Pancreas (tissue), 10 donors: ENCODE results near the gene CTRL. TPM values are rescaled to one million over a fixed set of nuclear protein-coding genes. Genes with fewer than 3 reads are reported as not detected.

Experiments used
- ATAC-seq, 4 donors: fragments of 200-7000 bp; cut with Tn5 transposase; one replicate each; pipeline versions ENCODE4 v1.8.0 to v1.9.1; 2020; ENCODE audit warnings: mild to moderate bottlenecking in 4 of 4, moderate library complexity in 4 of 4
- DNase-seq, 6 donors: peaks; one replicate each; pipeline ENCODE4 v3.0.0-alpha.2; 2020
- FAIRE-seq: peaks from 2 replicates; lab custom pipeline; 2012; peaks lifted over from hg19 to GRCh38; lab: Jason Lieb, UNC
- H3K27ac ChIP-seq, 4 donors: fragments of 200-600 bp; sonication (generic); 1 replicate in 3 of 4; 2 replicates in 1 of 4; pipeline versions ENCODE4 v1.5.0 to v1.8.0; 2020
- H3K27me3 ChIP-seq, 4 donors: fragments of 200-600 bp; one replicate each; pipeline ENCODE4 v1.8.0; 2021
- H3K36me3 ChIP-seq, 3 donors: fragments of 200-600 bp; sonication (generic) in 1 of 3; one replicate each; pipeline versions ENCODE4 v1.5.0 to v1.8.0; 2020 to 2021
- H3K4me1 ChIP-seq, 3 donors: fragments of 200-600 bp; one replicate each; pipeline ENCODE4 v1.8.0; 2021
- H3K4me3 ChIP-seq, 4 donors: fragments of 200-600 bp; sonication (generic) in 2 of 4; one replicate each; pipeline versions ENCODE4 v1.5.0 to v1.8.0; 2020 to 2021
- H3K9me3 ChIP-seq, 4 donors: fragments of 200-600 bp; one replicate each; pipeline ENCODE4 v1.8.0; 2021
- CTCF ChIP-seq, 4 donors: fragments of 200-600 bp; sonication (generic) in 3 of 4; IDR thresholded peaks; one replicate each; pipeline versions ENCODE4 v1.5.0 to v1.8.0; 2021; ENCODE audit warnings: antibody characterized with exemption in 4 of 4
- WGBS, 2 donors: extraction: QIAGEN DNeasy Blood & Tissue Kit; methylation state at CpG; one replicate each; pipeline ENCODE4 v1.1.7; 2013; 5-methylcytosine and 5-hydroxymethylcytosine counted together
- intact Hi-C, 3 donors: fragments of 100-400 bp; cut with DNase I; formaldehyde crosslinking; loops; one replicate each; pipeline versions ENCODE4 v1.11.1 to v1.14.2; 2022
- polyA plus RNA-seq, 2 donors: library from polyadenylated mRNA; stranded (reverse); fragments of 200-250 nt; gene quantifications; one replicate each; pipeline ENCODE4 v1.2.3, GENCODE V29; 2013
- total RNA-seq, 6 donors: library from RNA; stranded (reverse); fragmentation: NEBNext Ultra II Directional in 4 of 6; extraction: Animal tissue kit (Norgen Biotek cat#: 25700) in 4 of 6; gene quantifications; one replicate each; pipeline versions ENCODE4 v1.2.1 to v1.2.4, GENCODE V29; 2021 to 2023
- donor health status: healthy with polysubstance abuse.
- donor health status: DM: no; HTN: no; CAD: no; lungs with moderate emphysema.
- donor health status: DM: no; HTN: no; CAD: no.
- donor health status: control.
- donor health status: control.
- donor health status: Bipolar disorder and iron deficiency.
- donor health status: DM: yes; HTN: yes; CAD: no.
- donor health status: DM: no; HTN: no; CAD: no.
- donor health status: DM: no; HTN: no; CAD: no.
- donor health status: DM: yes; HTN: yes; CAD: no.

Gene CTRL
- total and polyA plus RNA-seq, 8 donors = 559 to 2,165 (median 673) TPM

GRCh38 chr16:67954421-67955196, 22.9 kb upstream of the CTRL start:
- FAIRE-seq (no peak), DNase-seq (peak in 2 of 6 donors; percentile 34), ATAC-seq (peak in 1 of 4 donors; percentile 26)
- no peak overlapping the region for H3K4me3 ChIP-seq
- WGBS, 2 donors = 88 to 92% methylated on average over 9 to 10 of the region's 10 CpGs
- intact Hi-C loops = no loop called here
- no peak overlapping the region for H3K27ac ChIP-seq
- no peaks in the 10 kb centered on the region for H3K9me3 ChIP-seq
- peaks cover 3 to 33% (median 6%) of the 10 kb centered on the region in 3 donors for H3K36me3 ChIP-seq
- TF ChIP-seq CTCF (IDR thresholded peaks at IDR 0.05) = no peak
- no peaks in the 10 kb centered on the region for H3K4me1 ChIP-seq
- no peaks in the 10 kb centered on the region for H3K27me3 ChIP-seq

GRCh38 chr16:67953641-67954375, 22.1 kb upstream of the CTRL start:
- H3K36me3 ChIP-seq = peaks cover 3 to 37% (median 6%) of the 10 kb centered on the region in 3 donors
- ATAC-seq = no peak
- 77 to 83% methylated on average over 8 of the region's 8 CpGs for WGBS, 2 donors
- TF ChIP-seq CTCF (IDR thresholded peaks at IDR 0.05) = no peak
- peak in 1 of 6 donors; percentile 49 for DNase-seq
- H3K27me3 ChIP-seq = no peaks in the 10 kb centered on the region
- H3K27ac ChIP-seq = no peak overlapping the region
- H3K4me3 ChIP-seq = no peak overlapping the region
- H3K4me1 ChIP-seq = no peaks in the 10 kb centered on the region
- FAIRE-seq = no peak
- intact Hi-C loops = no loop called here
- no peaks in the 10 kb centered on the region for H3K9me3 ChIP-seq

GRCh38 chr16:67951485-67951884, 19.8 kb upstream of the CTRL start:
- Histone ChIP-seq H3K27ac (no peak overlapping the region), H3K9me3 (no peaks in the 10 kb centered on the region), H3K4me1 (no peaks in the 10 kb centered on the region), H3K27me3 (no peaks in the 10 kb centered on the region), H3K36me3 (peaks cover 7 to 49% (median 9%) of the 10 kb centered on the region in 3 donors), H3K4me3 (no peak overlapping the region)
- peak in 4 of 6 donors; percentile 14 to 73 (median 50) for DNase-seq
- no peak for FAIRE-seq
- 69 to 71% methylated on average over 12 of the region's 12 CpGs for WGBS, 2 donors
- no peak for TF ChIP-seq CTCF (IDR thresholded peaks at IDR 0.05)
- ATAC-seq = peak in 1 of 4 donors; percentile 17
- intact Hi-C loops = no loop called here

- Histone ChIP-seq H3K4me1 (no peaks in the 10 kb centered on the region), H3K27ac (no peak overlapping the region), H3K36me3 (peaks cover 7 to 60% (median 20%) of the 10 kb centered on the region in 3 donors), H3K27me3 (no peaks in the 10 kb centered on the region), H3K4me3 (no peak overlapping the region), H3K9me3 (no peaks in the 10 kb centered on the region)
- intact Hi-C loops = no loop called here
- FAIRE-seq (no peak), DNase-seq (peak in 1 of 6 donors; percentile 36), ATAC-seq (no peak)
- 90 to 93% methylated on average over 16 of the region's 16 CpGs for WGBS, 2 donors
- TF ChIP-seq CTCF (IDR thresholded peaks at IDR 0.05) = no peak
Observed at GRCh38 chr16:67950335-67950843, 18.7 kb upstream of the CTRL start.
